Measurements from ENCODE around the gene CAMK1D. TPM values are rescaled to one million over a fixed set of nuclear protein-coding genes. Genes with fewer than 3 reads are reported as not detected.

CAMK1D gene
- polyA plus RNA-seq, 1 donor (not counting 4 experiments of a cell fraction or from before 2014, with no cell fraction given) = 0.76 TPM

- TF ChIP-seq, protein P1, sequence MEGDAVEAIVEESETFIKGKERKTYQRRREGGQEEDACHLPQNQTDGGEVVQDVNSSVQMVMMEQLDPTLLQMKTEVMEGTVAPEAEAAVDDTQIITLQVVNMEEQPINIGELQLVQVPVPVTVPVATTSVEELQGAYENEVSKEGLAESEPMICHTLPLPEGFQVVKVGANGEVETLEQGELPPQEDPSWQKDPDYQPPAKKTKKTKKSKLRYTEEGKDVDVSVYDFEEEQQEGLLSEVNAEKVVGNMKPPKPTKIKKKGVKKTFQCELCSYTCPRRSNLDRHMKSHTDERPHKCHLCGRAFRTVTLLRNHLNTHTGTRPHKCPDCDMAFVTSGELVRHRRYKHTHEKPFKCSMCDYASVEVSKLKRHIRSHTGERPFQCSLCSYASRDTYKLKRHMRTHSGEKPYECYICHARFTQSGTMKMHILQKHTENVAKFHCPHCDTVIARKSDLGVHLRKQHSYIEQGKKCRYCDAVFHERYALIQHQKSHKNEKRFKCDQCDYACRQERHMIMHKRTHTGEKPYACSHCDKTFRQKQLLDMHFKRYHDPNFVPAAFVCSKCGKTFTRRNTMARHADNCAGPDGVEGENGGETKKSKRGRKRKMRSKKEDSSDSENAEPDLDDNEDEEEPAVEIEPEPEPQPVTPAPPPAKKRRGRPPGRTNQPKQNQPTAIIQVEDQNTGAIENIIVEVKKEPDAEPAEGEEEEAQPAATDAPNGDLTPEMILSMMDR (optimal IDR thresholded peaks at IDR 0.05 in 1 of 3, IDR thresholded peaks at IDR 0.05 in 1 of 3, conservative IDR thresholded peaks at IDR 0.05 in 1 of 3; ENCODE audit: extremely low read depth in 1 of 3, insufficient read depth in 2 of 3, low read length in 3 of 3) = no peak
- no peak for TF ChIP-seq EZH2 (IDR thresholded peaks at IDR 0.05; ENCODE audit: low read length)
- no peaks in the 10 kb centered on the region for H3K9me3 ChIP-seq (ENCODE audit: control insufficient read depth, low read depth, low read length)
- no peak overlapping the region for H3K4me3 ChIP-seq (ENCODE audit: control insufficient read depth in 2 of 3, extremely low read depth in 1 of 3, insufficient read depth in 2 of 3, low read depth in 1 of 3, low read length in 3 of 3)
- no peaks in the 10 kb centered on the region for H3K9me1 ChIP-seq (ENCODE audit: control insufficient read depth, extremely low read depth, insufficient read depth, low read length)
- H3K36me3 ChIP-seq (ENCODE audit: control insufficient read depth in 2 of 2, extremely low read depth in 1 of 2, insufficient read depth in 2 of 2, low read length in 2 of 2) = no peaks in the 10 kb centered on the region
- H3K9ac ChIP-seq (ENCODE audit: control insufficient read depth, extremely low read depth, insufficient read depth, low read length) = no peak overlapping the region
- DNase-seq (ENCODE audit: low read depth, low spot score) = no peak
- H3K79me2 ChIP-seq (ENCODE audit: control insufficient read depth, insufficient read depth, low read length) = no peaks in the 10 kb centered on the region
- no peaks in the 10 kb centered on the region for H3K4me1 ChIP-seq (ENCODE audit: control insufficient read depth, extremely low read depth, insufficient read depth, low read length)
- dilution Hi-C loops (cut with MboI; ENCODE audit: extremely low pct_ligation_motif_present, low sequenced_read_pairs) = no loop called here
- no peak overlapping the region for H3K27ac ChIP-seq (ENCODE audit: control insufficient read depth, insufficient read depth, low read length)
- no peak for FAIRE-seq
- H3K4me2 ChIP-seq (ENCODE audit: control insufficient read depth, extremely low read depth, insufficient read depth, low read depth, low read length) = no peak overlapping the region
- no peaks in the 10 kb centered on the region for H3K27me3 ChIP-seq (ENCODE audit: control insufficient read depth, extremely low read depth, insufficient read depth, low read length)
- H4K20me1 ChIP-seq (ENCODE audit: control insufficient read depth, extremely low read depth, insufficient read depth, low read length) = no peaks in the 10 kb centered on the region
- no peak overlapping the region for H2AFZ ChIP-seq (ENCODE audit: control insufficient read depth, low read length)
Measured at GRCh38 chr10:12597788-12598765, 248.7 kb downstream of the CAMK1D start.

- no peaks in the 10 kb centered on the region for H3K9me1 ChIP-seq (ENCODE audit: control insufficient read depth, extremely low read depth, insufficient read depth, low read length)
- no peaks in the 10 kb centered on the region for H3K9me3 ChIP-seq (ENCODE audit: control insufficient read depth, low read depth, low read length)
- FAIRE-seq (no peak), DNase-seq (ENCODE audit: low read depth, low spot score) (no peak)
- H2AFZ ChIP-seq (ENCODE audit: control insufficient read depth, low read length) = no peak overlapping the region
- H3K36me3 ChIP-seq (ENCODE audit: control insufficient read depth in 2 of 2, extremely low read depth in 1 of 2, insufficient read depth in 2 of 2, low read length in 2 of 2) = no peaks in the 10 kb centered on the region
- H3K9ac ChIP-seq (ENCODE audit: control insufficient read depth, extremely low read depth, insufficient read depth, low read length) = no peak overlapping the region
- no peaks in the 10 kb centered on the region for H3K27me3 ChIP-seq (ENCODE audit: control insufficient read depth, extremely low read depth, insufficient read depth, low read length)
- no peak overlapping the region for H3K4me3 ChIP-seq (ENCODE audit: control insufficient read depth in 2 of 3, extremely low read depth in 1 of 3, insufficient read depth in 2 of 3, low read depth in 1 of 3, low read length in 3 of 3)
- H3K27ac ChIP-seq (ENCODE audit: control insufficient read depth, insufficient read depth, low read length) = no peak overlapping the region
- H3K4me1 ChIP-seq (ENCODE audit: control insufficient read depth, extremely low read depth, insufficient read depth, low read length) = peaks cover 3% of the 10 kb centered on the region
- dilution Hi-C loops (cut with MboI; ENCODE audit: extremely low pct_ligation_motif_present, low sequenced_read_pairs) = no loop called here
- no peaks in the 10 kb centered on the region for H3K79me2 ChIP-seq (ENCODE audit: control insufficient read depth, insufficient read depth, low read length)
- no peaks in the 10 kb centered on the region for H4K20me1 ChIP-seq (ENCODE audit: control insufficient read depth, extremely low read depth, insufficient read depth, low read length)
- H3K4me2 ChIP-seq (ENCODE audit: control insufficient read depth, extremely low read depth, insufficient read depth, low read depth, low read length) = no peak overlapping the region
- no peak for TF ChIP-seq EZH2 (IDR thresholded peaks at IDR 0.05; ENCODE audit: low read length)
- TF ChIP-seq, protein P1 (optimal IDR thresholded peaks at IDR 0.05 in 1 of 3, IDR thresholded peaks at IDR 0.05 in 1 of 3, conservative IDR thresholded peaks at IDR 0.05 in 1 of 3; ENCODE audit: extremely low read depth in 1 of 3, insufficient read depth in 2 of 3, low read length in 3 of 3) = no peak
Measured at GRCh38 chr10:12600652-12601051, 251.3 kb downstream of the CAMK1D start.

All from keratinocyte (primary cell).